Measurements from ENCODE around the gene YES1.

DNA sequence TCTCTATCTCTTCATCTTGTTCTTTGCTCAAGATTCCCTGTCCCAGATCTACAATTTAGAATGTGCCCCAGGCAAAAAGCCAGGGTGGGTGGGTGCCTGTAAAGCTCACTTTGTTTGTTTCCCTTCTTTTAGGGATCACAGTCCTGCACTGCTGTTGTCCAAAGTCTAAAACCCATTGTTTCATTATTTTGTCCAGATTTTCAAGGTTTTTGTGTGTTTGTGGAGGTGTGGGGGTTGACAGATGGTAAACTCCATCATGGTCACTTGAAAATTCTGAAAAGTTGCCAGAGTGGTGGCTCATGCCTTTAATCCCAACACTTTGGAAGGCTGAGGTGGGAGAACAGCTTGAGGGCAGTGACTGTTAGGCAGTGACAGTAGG, 41.5 kb downstream of the YES1 start:
- TF ChIP-seq, protein P1, sequence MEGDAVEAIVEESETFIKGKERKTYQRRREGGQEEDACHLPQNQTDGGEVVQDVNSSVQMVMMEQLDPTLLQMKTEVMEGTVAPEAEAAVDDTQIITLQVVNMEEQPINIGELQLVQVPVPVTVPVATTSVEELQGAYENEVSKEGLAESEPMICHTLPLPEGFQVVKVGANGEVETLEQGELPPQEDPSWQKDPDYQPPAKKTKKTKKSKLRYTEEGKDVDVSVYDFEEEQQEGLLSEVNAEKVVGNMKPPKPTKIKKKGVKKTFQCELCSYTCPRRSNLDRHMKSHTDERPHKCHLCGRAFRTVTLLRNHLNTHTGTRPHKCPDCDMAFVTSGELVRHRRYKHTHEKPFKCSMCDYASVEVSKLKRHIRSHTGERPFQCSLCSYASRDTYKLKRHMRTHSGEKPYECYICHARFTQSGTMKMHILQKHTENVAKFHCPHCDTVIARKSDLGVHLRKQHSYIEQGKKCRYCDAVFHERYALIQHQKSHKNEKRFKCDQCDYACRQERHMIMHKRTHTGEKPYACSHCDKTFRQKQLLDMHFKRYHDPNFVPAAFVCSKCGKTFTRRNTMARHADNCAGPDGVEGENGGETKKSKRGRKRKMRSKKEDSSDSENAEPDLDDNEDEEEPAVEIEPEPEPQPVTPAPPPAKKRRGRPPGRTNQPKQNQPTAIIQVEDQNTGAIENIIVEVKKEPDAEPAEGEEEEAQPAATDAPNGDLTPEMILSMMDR (IDR thresholded peaks at IDR 0.05): no peak
- no peak for TF ChIP-seq POLR2A (IDR thresholded peaks at IDR 0.05)

All from testis (tissue), 2 donors.